DMS153 (cell line): ENCODE results near the gene AGBL3.

Experiments used
- DNase-seq: peaks from one replicate; lab custom pipeline; 2025; lab: John Stamatoyannopoulos, UW

AGBL3 gene

GRCh38 chr7:134986363-134987251, at the start of gene AGBL3:
Gene AGBL3 (plus strand): TSS chr7:134986508. CDS start chr7:134987934, 1,426 bp downstream.
- peak; percentile 95 for DNase-seq

GRCh38 chr7:134936893-134937510, 49.3 kb upstream of the AGBL3 start:
- no peak for DNase-seq

GRCh38 chr7:134938141-134938540, 48.2 kb upstream of the AGBL3 start:
- no peak for DNase-seq

DNA sequence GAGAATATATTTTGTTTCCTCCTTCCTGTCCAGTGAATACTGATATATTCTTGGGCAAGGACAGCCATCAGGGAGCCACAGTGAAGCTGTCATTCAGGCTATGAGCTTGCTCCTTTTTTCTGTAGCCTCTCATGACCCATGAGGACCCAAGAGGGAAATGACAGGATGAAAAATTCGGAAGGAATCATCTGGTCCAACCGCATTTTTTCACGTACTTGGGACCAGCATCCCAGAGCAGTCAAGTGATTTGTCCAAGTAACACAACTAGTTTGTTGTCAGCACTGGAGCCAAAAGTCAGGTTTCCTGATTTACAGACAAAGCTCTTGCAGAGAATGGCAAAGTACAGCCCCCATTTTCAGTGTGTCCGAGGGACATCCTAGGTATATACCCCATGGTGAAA, 47.2 kb upstream of the AGBL3 start:
- DNase-seq, result no peak

GRCh38 chr7:134940729-134941128, 45.6 kb upstream of the AGBL3 start:
- DNase-seq, result no peak

GRCh38 chr7:134941185-134941900, 45.0 kb upstream of the AGBL3 start:
- DNase-seq, result no peak

DNA sequence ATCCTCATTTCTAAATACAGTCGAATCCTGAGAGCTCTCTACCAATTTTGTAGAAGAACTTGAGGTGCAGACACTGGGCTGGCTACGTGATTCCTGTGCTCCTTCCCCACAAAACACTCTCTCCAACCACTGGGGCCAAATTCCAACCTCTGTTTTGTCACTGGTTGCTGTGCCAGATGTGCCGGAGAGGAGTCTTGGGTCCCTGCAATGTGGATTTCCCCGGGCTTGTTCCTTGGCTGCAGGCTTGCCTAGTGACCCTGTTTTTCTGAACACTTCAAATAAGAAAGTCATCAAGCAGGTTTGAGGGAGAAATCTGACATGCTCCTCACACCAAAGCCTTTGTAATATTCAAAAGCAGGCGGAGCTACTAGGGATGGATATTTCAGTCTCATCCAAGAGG, 44.4 kb upstream of the AGBL3 start:
- no peak for DNase-seq

GRCh38 chr7:134942690-134943466, 43.4 kb upstream of the AGBL3 start:
- no peak for DNase-seq

DNA sequence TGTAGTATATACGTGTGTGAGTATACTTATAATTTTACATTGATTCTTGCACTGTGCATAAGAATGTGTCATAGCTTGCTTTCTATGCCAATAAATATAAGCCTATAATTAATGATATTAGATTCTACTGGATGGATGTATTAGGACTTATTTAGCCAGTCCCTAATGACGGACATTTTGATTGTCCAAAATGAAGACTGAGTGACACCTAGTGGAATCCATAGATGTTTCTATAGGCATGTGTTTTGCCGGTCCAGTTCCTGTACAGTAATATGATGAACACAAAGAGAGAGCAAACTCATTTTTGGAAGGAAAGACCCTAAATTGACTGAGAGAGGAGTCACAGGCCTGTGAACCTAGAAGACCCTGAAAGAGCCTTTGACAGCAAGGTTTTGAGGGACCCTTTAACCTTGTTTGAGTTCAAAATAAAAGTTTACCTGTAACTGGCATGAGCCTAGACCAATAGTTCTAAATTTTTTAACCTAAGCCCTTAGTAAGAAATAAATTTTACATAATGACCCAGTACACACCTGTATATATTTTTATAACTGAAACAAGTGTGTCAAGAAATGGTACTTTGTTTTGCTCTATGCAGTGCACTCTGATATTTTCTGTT, 42.4 kb upstream of the AGBL3 start:
- peak; percentile 29 for DNase-seq

GRCh38 chr7:134945691-134946090, 40.6 kb upstream of the AGBL3 start:
- DNase-seq, result no peak

GRCh38 chr7:134946260-134946659, 40.0 kb upstream of the AGBL3 start:
- no peak for DNase-seq

- no peak for DNase-seq
Observed at GRCh38 chr7:134947329-134947728, 39.0 kb upstream of the AGBL3 start.

DNA sequence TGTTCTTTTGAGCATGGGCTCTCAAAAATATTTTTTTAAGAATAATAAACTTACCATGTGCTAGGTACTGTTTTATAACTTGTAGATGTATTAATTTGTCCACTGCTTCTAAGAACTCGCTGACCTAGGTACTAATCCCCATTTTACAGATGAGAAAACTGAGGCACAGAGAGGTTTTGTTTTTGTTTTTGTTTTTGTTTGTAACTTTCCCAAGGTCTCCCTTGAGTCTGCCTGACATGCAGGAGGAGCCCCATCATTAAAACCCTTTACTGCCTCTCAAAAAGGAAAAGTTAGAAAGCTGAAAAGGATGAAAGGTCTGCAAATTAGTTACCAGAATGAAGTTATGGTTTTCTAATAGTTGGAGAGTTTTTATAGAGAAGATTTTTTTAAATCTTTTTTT, 38.5 kb upstream of the AGBL3 start:
- DNase-seq, result no peak

- DNase-seq, result no peak
Observed at GRCh38 chr7:134948246-134948645, 38.1 kb upstream of the AGBL3 start.

GRCh38 chr7:134948736-134949135, 37.6 kb upstream of the AGBL3 start:
- no peak for DNase-seq

- no peak for DNase-seq
Observed at GRCh38 chr7:134949171-134949570, 37.1 kb upstream of the AGBL3 start.

DNA sequence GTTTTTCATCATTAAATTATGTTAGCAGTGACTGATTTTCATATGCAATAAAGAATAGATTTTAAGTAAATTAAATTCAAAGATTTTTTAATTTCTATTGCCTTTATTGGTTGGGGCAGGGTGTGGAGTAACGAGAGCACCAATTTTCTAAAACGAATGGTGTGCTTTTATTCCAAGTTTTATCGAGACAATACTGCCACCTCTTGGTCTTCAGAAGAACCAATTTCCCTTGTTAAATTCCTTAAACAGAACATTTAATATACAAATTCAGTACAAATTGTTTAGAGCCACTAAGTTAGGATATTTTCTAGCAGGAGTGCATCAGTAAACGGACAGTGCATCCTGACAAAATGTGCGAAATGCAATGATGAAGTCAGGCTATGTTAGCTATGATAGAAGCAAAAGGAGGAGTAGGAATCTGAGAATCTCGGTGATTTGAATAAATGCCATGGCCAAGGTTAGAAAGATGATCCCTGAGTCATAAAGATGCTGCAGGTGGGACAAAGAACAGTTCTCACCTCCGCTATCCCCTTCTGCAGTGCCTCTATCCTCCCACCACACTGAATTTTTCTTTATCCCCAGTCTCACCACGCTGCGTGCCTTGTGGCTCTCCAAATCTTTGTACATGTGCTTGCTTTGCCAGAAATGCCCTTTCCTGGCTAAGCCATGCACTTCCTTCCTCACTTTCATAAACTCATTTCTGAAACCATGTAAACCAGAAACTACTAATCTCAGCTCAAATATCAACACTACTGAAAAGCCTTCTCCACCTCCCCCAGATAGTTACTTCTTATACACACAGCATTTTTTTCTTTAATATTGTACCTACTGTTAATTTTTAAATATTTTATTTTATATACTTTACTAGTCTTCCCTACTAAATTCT, 31.9 kb upstream of the AGBL3 start:
- DNase-seq, result peak; percentile 21

DNA sequence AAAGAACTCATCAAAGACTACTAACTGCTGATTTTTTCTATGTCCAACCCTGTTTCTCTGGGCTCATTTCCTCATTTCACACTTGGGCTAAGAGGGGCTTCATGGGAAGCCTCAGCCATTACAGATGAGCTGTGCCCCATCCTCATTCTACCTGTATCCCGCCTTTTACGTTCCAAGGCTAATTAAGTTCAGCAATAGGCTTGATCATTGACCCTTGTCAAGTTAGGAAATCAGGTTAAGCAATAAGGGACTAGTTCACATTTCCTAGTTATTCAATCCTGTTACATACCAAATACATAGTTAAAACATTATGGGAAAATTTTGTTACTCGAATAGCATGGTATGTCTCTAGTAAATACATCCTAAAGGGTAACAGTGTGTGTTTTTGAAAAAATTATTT, 29.3 kb upstream of the AGBL3 start:
- no peak for DNase-seq

DNA sequence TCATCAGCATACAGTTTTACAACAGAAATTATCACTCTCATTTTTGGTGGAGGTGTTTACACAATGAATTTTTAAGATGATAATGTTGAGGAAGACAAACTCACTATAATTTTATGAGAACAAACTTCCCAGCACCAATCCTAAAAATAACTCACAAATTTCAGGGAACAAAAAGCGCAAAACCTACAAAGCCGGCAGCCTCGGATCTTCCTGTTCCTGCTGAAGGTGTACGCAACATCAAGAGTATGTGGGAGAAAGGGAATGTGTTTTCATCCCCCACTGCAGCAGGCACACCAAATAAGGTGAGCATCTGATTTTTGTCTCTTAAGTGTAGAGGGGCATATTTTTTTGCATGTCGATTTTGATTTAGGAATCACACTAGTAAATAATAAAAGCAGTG, 26.5 kb upstream of the AGBL3 start:
- DNase-seq, result no peak

DNA sequence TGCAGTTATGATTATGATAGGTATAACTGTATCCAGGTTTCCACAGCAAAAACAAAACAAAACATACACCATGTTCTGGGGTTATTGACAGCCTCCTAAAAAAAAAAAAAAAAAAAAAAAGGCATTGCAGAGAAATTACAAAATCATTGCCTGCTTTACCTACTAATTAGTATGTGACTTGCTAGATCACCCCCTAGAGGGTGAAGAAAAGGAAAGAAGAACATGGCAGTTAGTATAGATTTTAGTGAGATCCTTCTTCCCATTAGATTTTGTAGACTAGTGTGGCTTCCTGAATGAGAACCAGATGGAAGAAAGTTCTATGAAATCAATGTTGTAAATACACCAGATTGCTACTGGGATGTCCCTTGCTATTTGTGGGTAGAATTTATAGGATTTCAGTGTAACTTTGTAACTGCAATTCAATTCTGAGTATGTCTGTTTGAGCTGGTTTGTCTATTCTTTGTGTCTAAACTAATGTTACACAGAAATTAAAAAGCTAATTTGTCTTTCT, 24.0 kb upstream of the AGBL3 start:
- no peak for DNase-seq
